ENCODE measurements around the gene HESX1.
A peak's percentile ranks its signal among the peaks of the same experiment; 100 is the strongest.

- no peak for TF ChIP-seq HNF4A (conservative IDR thresholded peaks at IDR 0.05)
- peak; percentile 23 for TF ChIP-seq CTCF (IDR thresholded peaks at IDR 0.05; ENCODE audit: low read depth, low read length, missing input control)
- no peak for TF ChIP-seq HNF4G (IDR thresholded peaks at IDR 0.05)
- no peak for TF ChIP-seq GABPA (IDR thresholded peaks at IDR 0.05 in 1 of 2, conservative IDR thresholded peaks at IDR 0.05 in 1 of 2)
- TF ChIP-seq MAX (IDR thresholded peaks at IDR 0.05), result no peak
- TF ChIP-seq FOXA1 (IDR thresholded peaks at IDR 0.05), result no peak
- TF ChIP-seq YY1 (IDR thresholded peaks at IDR 0.05), result no peak
- TF ChIP-seq JUND (IDR thresholded peaks at IDR 0.05), result no peak
- TF ChIP-seq RXRA (IDR thresholded peaks at IDR 0.05), result no peak
- TF ChIP-seq TAF1 (conservative IDR thresholded peaks at IDR 0.05), result no peak
- peak; percentile 55 to 60 for TF ChIP-seq RAD21 (IDR thresholded peaks at IDR 0.05)
- TF ChIP-seq SP1 (IDR thresholded peaks at IDR 0.05), result no peak
- no peak for TF ChIP-seq REST (IDR thresholded peaks at IDR 0.05)
- TF ChIP-seq EGR1 (IDR thresholded peaks at IDR 0.05; ENCODE audit: low read depth in 2 of 2), result no peak
Measured at GRCh38 chr3:57221883-57222282, 22.1 kb upstream of the HESX1 start.

Data from liver (tissue), 3 donors.